ENCODE data around the gene CPVL. TPM values are rescaled to one million over a fixed set of nuclear protein-coding genes. Genes with fewer than 3 reads are reported as not detected.

Gene CPVL
- total RNA-seq, 3 donors from 2014 or later, result 11.4 to 44.2 (median 13.4) TPM

GRCh38 chr7:28984217-28984616, 162.1 kb downstream of the CPVL start:
- intact Hi-C loops (cut with DNase I; ENCODE audit: low total_unique reads), result no loop called here
- no peak for DNase-seq (ENCODE audit: low spot score in 2 of 2)
- H3K27me3 ChIP-seq, result no peaks in the 10 kb centered on the region
- H3K9me3 ChIP-seq, result no peaks in the 10 kb centered on the region
- TF ChIP-seq POLR2A (IDR thresholded peaks at IDR 0.05) (no peak), POLR2AphosphoS5 (IDR thresholded peaks at IDR 0.05) (no peak), CTCF (IDR thresholded peaks at IDR 0.05) (no peak)
- peaks cover 20 to 41% of the 10 kb centered on the region in 2 donors for H3K4me1 ChIP-seq
- H3K36me3 ChIP-seq, result no peaks in the 10 kb centered on the region
- H3K27ac ChIP-seq, result peak overlapping the region; percentile 40 to 46
- no peak overlapping the region for H3K4me3 ChIP-seq

- TF ChIP-seq POLR2A (IDR thresholded peaks at IDR 0.05), result no peak
- TF ChIP-seq POLR2AphosphoS5 (IDR thresholded peaks at IDR 0.05), result no peak
- no peak for TF ChIP-seq CTCF (IDR thresholded peaks at IDR 0.05)
- Histone ChIP-seq H3K27me3 (no peaks in the 10 kb centered on the region), H3K4me3 (no peak overlapping the region), H3K4me1 (peaks cover 20 to 41% of the 10 kb centered on the region in 2 donors), H3K36me3 (no peaks in the 10 kb centered on the region), H3K9me3 (no peaks in the 10 kb centered on the region), H3K27ac (peak overlapping the region; percentile 40 to 46)
- intact Hi-C loops (cut with DNase I; ENCODE audit: low total_unique reads), result no loop called here
- DNase-seq (ENCODE audit: low spot score in 2 of 2), result no peak
Observed at GRCh38 chr7:28983396-28984190, 162.7 kb downstream of the CPVL start.

GRCh38 chr7:28981161-28981465, 165.2 kb downstream of the CPVL start:
- intact Hi-C loops (cut with DNase I; ENCODE audit: low total_unique reads), result no loop called here
- no peaks in the 10 kb centered on the region for H3K36me3 ChIP-seq
- TF ChIP-seq POLR2AphosphoS5 (IDR thresholded peaks at IDR 0.05), result no peak
- no peak for TF ChIP-seq CTCF (IDR thresholded peaks at IDR 0.05)
- TF ChIP-seq POLR2A (IDR thresholded peaks at IDR 0.05), result no peak
- H3K4me1 ChIP-seq, result peaks cover 16 to 22% of the 10 kb centered on the region in 2 donors
- no peak overlapping the region for H3K4me3 ChIP-seq
- H3K9me3 ChIP-seq, result no peaks in the 10 kb centered on the region
- no peak for DNase-seq (ENCODE audit: low spot score in 2 of 2)
- no peaks in the 10 kb centered on the region for H3K27me3 ChIP-seq
- H3K27ac ChIP-seq, result peak overlapping the region; percentile 61 to 70

- Histone ChIP-seq H3K4me3 (no peak overlapping the region), H3K4me1 (peaks cover 11 to 17% of the 10 kb centered on the region in 2 donors), H3K9me3 (no peaks in the 10 kb centered on the region), H3K27ac (peak overlapping the region; percentile 61 to 70), H3K36me3 (no peaks in the 10 kb centered on the region), H3K27me3 (no peaks in the 10 kb centered on the region)
- DNase-seq (ENCODE audit: low spot score in 2 of 2), result no peak
- intact Hi-C loops (cut with DNase I; ENCODE audit: low total_unique reads), result no loop called here
- no peak for TF ChIP-seq POLR2AphosphoS5 (IDR thresholded peaks at IDR 0.05)
- TF ChIP-seq CTCF (IDR thresholded peaks at IDR 0.05), result no peak
- no peak for TF ChIP-seq POLR2A (IDR thresholded peaks at IDR 0.05)
Observed at GRCh38 chr7:28980451-28981160, 165.7 kb downstream of the CPVL start.

- intact Hi-C loops (cut with DNase I; ENCODE audit: low total_unique reads), result no loop called here
- H3K9me3 ChIP-seq, result no peaks in the 10 kb centered on the region
- no peaks in the 10 kb centered on the region for H3K27me3 ChIP-seq
- no peaks in the 10 kb centered on the region for H3K36me3 ChIP-seq
- no peak overlapping the region for H3K4me3 ChIP-seq
- peak overlapping the region in 1 of 2 donors; percentile 32 for H3K27ac ChIP-seq
- DNase-seq (ENCODE audit: low spot score in 2 of 2), result no peak
- TF ChIP-seq CTCF (IDR thresholded peaks at IDR 0.05) (no peak), POLR2AphosphoS5 (IDR thresholded peaks at IDR 0.05) (no peak), POLR2A (IDR thresholded peaks at IDR 0.05) (no peak)
- peaks cover 4 to 9% of the 10 kb centered on the region in 2 donors for H3K4me1 ChIP-seq
Observed at GRCh38 chr7:28979776-28980175, 166.6 kb downstream of the CPVL start.

Measured in breast epithelium (tissue), 4 donors.